Psoas muscle (tissue), 8 donors: ENCODE results near the gene EFHC1. TPM values are rescaled to one million over a fixed set of nuclear protein-coding genes. Genes with fewer than 3 reads are reported as not detected.

Experiments used
- ATAC-seq, 4 donors: fragments of 200-7000 bp; cut with Tn5 transposase; one replicate each; pipeline ENCODE4 v1.9.1; 2020; ENCODE audit warnings: moderate library complexity in 3 of 4, mild to moderate bottlenecking in 2 of 4
- DNase-seq, 2 donors: peaks; one replicate each; pipeline ENCODE4 v3.0.0-alpha.2; 2020
- H3K27ac ChIP-seq: fragments of 200-600 bp; one replicate; pipeline ENCODE4 v1.8.0; 2022
- H3K27me3 ChIP-seq, 3 donors: fragments of 200-600 bp in 1 of 3; one replicate each; pipeline versions ENCODE4 v1.6.1 to v1.8.0; 2013 to 2022; ENCODE audit warnings: low read length in 2 of 3, mild to moderate bottlenecking in 2 of 3, moderate library complexity in 1 of 3; ENCODE audit not compliant: insufficient read depth in 3 of 3
- H3K36me3 ChIP-seq, 2 donors: fragments of 200-600 bp in 1 of 2; one replicate each; pipeline versions ENCODE4 v1.6.1 to v1.8.0; 2013 to 2022; ENCODE audit warnings: low read depth in 1 of 2, mild to moderate bottlenecking in 1 of 2, moderate library complexity in 1 of 2; ENCODE audit not compliant: insufficient read depth in 1 of 2
- H3K4me1 ChIP-seq: fragments of 200-600 bp; one replicate; pipeline ENCODE4 v1.8.0; 2022
- H3K4me3 ChIP-seq: fragments of 200-600 bp; one replicate; pipeline ENCODE4 v1.8.0; 2022; ENCODE audit warnings: mild to moderate bottlenecking
- H3K9me3 ChIP-seq: fragments of 200-600 bp; one replicate; pipeline ENCODE4 v1.8.0; 2022
- CTCF ChIP-seq: fragments of 200-600 bp; IDR thresholded peaks from one replicate; pipeline ENCODE4 v1.8.0; 2022; ENCODE audit warnings: antibody characterized with exemption
- WGBS, 3 donors: extraction: QIAGEN DNeasy Blood & Tissue Kit; methylation state at CpG; one replicate each; pipeline versions ENCODE4 v1.1.6 to v1.1.7; 2013; 5-methylcytosine and 5-hydroxymethylcytosine counted together
- intact Hi-C, 2 donors: fragments of 100-400 bp; cut with DNase I; formaldehyde crosslinking; loops; one replicate each; pipeline versions ENCODE4 v1.11.0 to v1.14.2; 2022
- polyA plus RNA-seq, 3 donors: library from polyadenylated mRNA; stranded (reverse); fragments of 200-250 nt; gene quantifications; one replicate each; pipeline ENCODE4 v1.2.3, GENCODE V29; 2013
- total RNA-seq, 4 donors: library from RNA; stranded (reverse); fragmentation: NEBNext Ultra II Directional in 2 of 4; extraction: Animal tissue kit (Norgen Biotek cat#: 25700) in 2 of 4; gene quantifications; one replicate each; pipeline versions ENCODE4 v1.2.1 to v1.2.4, GENCODE V29; 2021 to 2023
- donor health status: healthy with polysubstance abuse.
- donor health status: DM: no; HTN: no; CAD: no; lungs with moderate emphysema.
- donor health status: Bipolar disorder and iron deficiency.
- donor health status: healthy.
- donor health status: DM: yes; HTN: yes; CAD: no.
- donor health status: DM: no; HTN: no; CAD: no.
- donor health status: DM: no; HTN: no; CAD: no.
- donor health status: DM: yes; HTN: yes; CAD: no.

EFHC1 gene
- total and polyA plus RNA-seq, 7 donors: 1.5 to 3.9 (median 2.0) TPM

GRCh38 chr6:52389264-52389625 lies 30.9 kb upstream of the EFHC1 start:
- intact Hi-C loops: no loop called here
- TF ChIP-seq CTCF: no peak
- no peak overlapping the region for H3K4me3 ChIP-seq
- peaks cover 0 to 1% (median 0%) of the 10 kb centered on the region in 3 donors for H3K27me3 ChIP-seq
- no peak overlapping the region for H3K27ac ChIP-seq
- H3K36me3 ChIP-seq: no peaks in the 10 kb centered on the region
- WGBS, 3 donors: 85 to 100% (median 92%) methylated on average over 1 of the region's 1 CpG
- no peak for ATAC-seq
- no peaks in the 10 kb centered on the region for H3K4me1 ChIP-seq
- H3K9me3 ChIP-seq: no peaks in the 10 kb centered on the region
- no peak for DNase-seq

- Histone ChIP-seq H3K4me3 (no peak overlapping the region), H3K9me3 (no peaks in the 10 kb centered on the region), H3K4me1 (no peaks in the 10 kb centered on the region), H3K27me3 (peaks cover 0 to 1% (median 0%) of the 10 kb centered on the region in 3 donors), H3K36me3 (no peaks in the 10 kb centered on the region), H3K27ac (no peak overlapping the region)
- intact Hi-C loops: no loop called here
- WGBS, 3 donors: 28 to 34% (median 32%) methylated on average over 8 of the region's 8 CpGs
- TF ChIP-seq CTCF: no peak
- DNase-seq: peak; percentile 36 to 56
- ATAC-seq: peak in 1 of 4 donors; percentile 44
Measured at GRCh38 chr6:52389626-52390360, 30.3 kb upstream of the EFHC1 start.

- H3K27ac ChIP-seq: no peak overlapping the region
- no peaks in the 10 kb centered on the region for H3K36me3 ChIP-seq
- ATAC-seq (no peak), DNase-seq (no peak)
- H3K4me3 ChIP-seq: no peak overlapping the region
- 48 to 54% (median 51%) methylated on average over 4 of the region's 4 CpGs for WGBS, 3 donors
- no peaks in the 10 kb centered on the region for H3K4me1 ChIP-seq
- no peaks in the 10 kb centered on the region for H3K9me3 ChIP-seq
- H3K27me3 ChIP-seq: peaks cover 0 to 1% (median 0%) of the 10 kb centered on the region in 3 donors
- no peak for TF ChIP-seq CTCF
- intact Hi-C loops: no loop called here
Measured at GRCh38 chr6:52390361-52390727, 29.8 kb upstream of the EFHC1 start.

GRCh38 chr6:52391599-52391998 lies 28.5 kb upstream of the EFHC1 start:
- H3K9me3 ChIP-seq: no peaks in the 10 kb centered on the region
- no peak for ATAC-seq
- 39 to 48% (median 47%) methylated on average over 1 of the region's 1 CpG for WGBS, 3 donors
- no peak overlapping the region for H3K27ac ChIP-seq
- DNase-seq: no peak
- no peaks in the 10 kb centered on the region for H3K4me1 ChIP-seq
- intact Hi-C loops: no loop called here
- H3K36me3 ChIP-seq: no peaks in the 10 kb centered on the region
- no peak overlapping the region for H3K4me3 ChIP-seq
- no peak for TF ChIP-seq CTCF
- peaks cover 0 to 1% (median 0%) of the 10 kb centered on the region in 3 donors for H3K27me3 ChIP-seq

GRCh38 chr6:52392944-52393343 lies 27.2 kb upstream of the EFHC1 start:
- no peaks in the 10 kb centered on the region for H3K4me1 ChIP-seq
- no peak overlapping the region for H3K4me3 ChIP-seq
- WGBS, 3 donors: 92 to 95% (median 94%) methylated on average over 1 of the region's 1 CpG
- DNase-seq (no peak), ATAC-seq (no peak)
- no peak for TF ChIP-seq CTCF
- peaks cover 0 to 1% (median 0%) of the 10 kb centered on the region in 3 donors for H3K27me3 ChIP-seq
- H3K27ac ChIP-seq: no peak overlapping the region
- no peaks in the 10 kb centered on the region for H3K36me3 ChIP-seq
- intact Hi-C loops: no loop called here
- H3K9me3 ChIP-seq: no peaks in the 10 kb centered on the region
